Transverse colon (tissue), 4 donors: ENCODE data around the gene SDHC. TPM values are rescaled to one million over a fixed set of nuclear protein-coding genes. Genes with fewer than 3 reads are reported as not detected.
A peak's percentile ranks its signal among the peaks of the same experiment; 100 is the strongest.
"Not testable (repeated sequence)": the region's sequence is repeated elsewhere in the genome, so short reads cannot be mapped to it uniquely, and the experiment has no call there.

ENCODE experiments used
- DNase-seq: peaks from one replicate; pipeline ENCODE4 v3.0.0-alpha.2; 2019
- H3K27ac ChIP-seq, 4 donors: fragments of 200-600 bp; sonication (generic); 2 replicates each; pipeline ENCODE4 v1.5.1; 2016 to 2018; ENCODE audit warnings: inconsistent platforms in 4 of 4
- H3K27me3 ChIP-seq: fragments of 200-600 bp; sonication (generic); 2 replicates; pipeline ENCODE4 v1.5.1; 2017; ENCODE audit warnings: inconsistent platforms
- H3K36me3 ChIP-seq, 4 donors: fragments of 200-600 bp; sonication (generic); 2 replicates each; pipeline ENCODE4 v1.5.1; 2017 to 2019; ENCODE audit warnings: inconsistent platforms in 4 of 4
- H3K4me1 ChIP-seq, 4 donors: fragments of 200-600 bp; sonication (generic); 2 replicates each; pipeline ENCODE4 v1.5.1; 2017 to 2020; ENCODE audit warnings: inconsistent platforms in 4 of 4
- H3K4me3 ChIP-seq, 4 donors: fragments of 200-600 bp; sonication (generic); 1 replicate in 1 of 4; 2 replicates in 3 of 4; pipeline versions ENCODE4 v1.5.1 to v1.6.1; 2017 to 2019; ENCODE audit warnings: inconsistent platforms in 4 of 4
- H3K9me3 ChIP-seq, 2 donors: fragments of 200-600 bp; sonication (generic); 2 replicates each; pipeline ENCODE4 v1.5.1; 2017 to 2019; ENCODE audit warnings: inconsistent platforms in 2 of 2
- EP300 ChIP-seq: sonication (generic); formaldehyde crosslinking; IDR thresholded peaks from one replicate; pipeline ENCODE4 v1.6.1; 2017; ENCODE audit warnings: antibody characterized with exemption, low read depth
- POLR2A ChIP-seq: fragments of 450-650 bp; IDR thresholded peaks from one replicate; pipeline ENCODE4 v1.6.1; 2016; ENCODE audit warnings: antibody characterized with exemption, mild to moderate bottlenecking, moderate library complexity
- POLR2AphosphoS5 ChIP-seq, 3 donors: sonication (generic); formaldehyde crosslinking; IDR thresholded peaks; one replicate each; pipeline ENCODE4 v1.6.1; 2016; ENCODE audit warnings: antibody characterized with exemption in 3 of 3
- WGBS, 2 donors: methylation state at CpG; one replicate each; pipeline ENCODE4 v1.1.5; 2018; ENCODE audit warnings: low coverage in 1 of 2; 5-methylcytosine and 5-hydroxymethylcytosine counted together
- in situ Hi-C, 4 donors: fragments of 200-750 bp; cut with MboI; loops; one replicate each; pipeline versions ENCODE4 v1.15.0 to v1.15.1; 2017; ENCODE audit warnings: low sequenced_read_pairs in 3 of 4, low pct_ligation_motif_present in 1 of 4, low pct_unique_long_range_greater_than_20kb in 1 of 4
- intact Hi-C: fragments of 100-400 bp; cut with DNase I; formaldehyde crosslinking; loops from one replicate; pipeline ENCODE4 v1.15.1; 2023; ENCODE audit warnings: low total_unique reads
- total RNA-seq, 4 donors: library from RNA; depleted of rRNA; stranded (reverse); fragments of >200 nt; gene quantifications; one replicate each; pipeline ENCODE4 v1.1.0, GENCODE V29; 2016
- TF ChIP-seq, protein P1 (sequence below), 5 experiments: fragments of 200-600 bp in 3 of 5; fragments of 450-650 bp in 2 of 5; sonication (generic) in 3 of 5; IDR thresholded peaks; 1 replicate in 2 of 5; 2 replicates in 3 of 5; pipeline ENCODE4 v1.5.1; 2016 to 2017; ENCODE audit warnings: antibody characterized with exemption in 5 of 5, inconsistent platforms in 3 of 5, mild to moderate bottlenecking in 2 of 5, moderate library complexity in 1 of 5

The SDHC gene
- total RNA-seq, 4 donors from 2014 or later = 32.1 to 223 (median 52.5) TPM

- TF ChIP-seq POLR2A (no peak), EP300 (no peak), POLR2AphosphoS5 (IDR thresholded peaks at IDR 0.05) (no peak)
- TF ChIP-seq, protein P1, sequence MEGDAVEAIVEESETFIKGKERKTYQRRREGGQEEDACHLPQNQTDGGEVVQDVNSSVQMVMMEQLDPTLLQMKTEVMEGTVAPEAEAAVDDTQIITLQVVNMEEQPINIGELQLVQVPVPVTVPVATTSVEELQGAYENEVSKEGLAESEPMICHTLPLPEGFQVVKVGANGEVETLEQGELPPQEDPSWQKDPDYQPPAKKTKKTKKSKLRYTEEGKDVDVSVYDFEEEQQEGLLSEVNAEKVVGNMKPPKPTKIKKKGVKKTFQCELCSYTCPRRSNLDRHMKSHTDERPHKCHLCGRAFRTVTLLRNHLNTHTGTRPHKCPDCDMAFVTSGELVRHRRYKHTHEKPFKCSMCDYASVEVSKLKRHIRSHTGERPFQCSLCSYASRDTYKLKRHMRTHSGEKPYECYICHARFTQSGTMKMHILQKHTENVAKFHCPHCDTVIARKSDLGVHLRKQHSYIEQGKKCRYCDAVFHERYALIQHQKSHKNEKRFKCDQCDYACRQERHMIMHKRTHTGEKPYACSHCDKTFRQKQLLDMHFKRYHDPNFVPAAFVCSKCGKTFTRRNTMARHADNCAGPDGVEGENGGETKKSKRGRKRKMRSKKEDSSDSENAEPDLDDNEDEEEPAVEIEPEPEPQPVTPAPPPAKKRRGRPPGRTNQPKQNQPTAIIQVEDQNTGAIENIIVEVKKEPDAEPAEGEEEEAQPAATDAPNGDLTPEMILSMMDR (IDR thresholded peaks at IDR 0.05) = no peak
- in situ Hi-C loops (loop anchor here in 1 of 4 donors (25.0 kb wide), 1 partner anchor 187 kb away; the partner anchor contains the start of genes APOA2, FCER1G and NDUFS2), intact Hi-C loops (no loop called here)
- no peaks in the 10 kb centered on the region for H3K27me3 ChIP-seq
- no peak for DNase-seq
- peak overlapping the region; percentile 98 to 100 (median 100) for H3K27ac ChIP-seq
- H3K36me3 ChIP-seq = no peaks in the 10 kb centered on the region
- H3K4me1 ChIP-seq = peaks cover 9 to 20% (median 11%) of the 10 kb centered on the region in 4 donors
- WGBS, 2 donors = 0 to 9% methylated on average over 1 to 17 of the region's 17 CpGs
- H3K9me3 ChIP-seq = no peaks in the 10 kb centered on the region
- peak overlapping the region; percentile 49 to 92 (median 77) for H3K4me3 ChIP-seq
These were observed 84.7 kb downstream of the SDHC start for GRCh38 chr1:161398900-161399256.

- peak overlapping the region; percentile 49 to 92 (median 77) for H3K4me3 ChIP-seq
- in situ Hi-C loops = loop anchor here in 1 of 4 donors (25.0 kb wide), 1 partner anchor 187 kb away; the partner anchor contains the start of genes APOA2, FCER1G and NDUFS2
- peak; percentile 91 for DNase-seq
- intact Hi-C loops = no loop called here
- no peaks in the 10 kb centered on the region for H3K27me3 ChIP-seq
- WGBS, 2 donors = 0% methylated on average over 2 to 52 of the region's 53 CpGs
- no peaks in the 10 kb centered on the region for H3K9me3 ChIP-seq
- peak overlapping the region; percentile 98 to 100 (median 100) for H3K27ac ChIP-seq
- TF ChIP-seq POLR2AphosphoS5 (IDR thresholded peaks at IDR 0.05) (peak; percentile 35 to 58 (median 52)), POLR2A (peak; percentile 74), EP300 (no peak)
- TF ChIP-seq, protein P1 (IDR thresholded peaks at IDR 0.05) = peak; percentile 40 to 79 (median 54)
- no peaks in the 10 kb centered on the region for H3K36me3 ChIP-seq
- peaks cover 9 to 20% (median 11%) of the 10 kb centered on the region in 4 donors for H3K4me1 ChIP-seq
These were observed 85.2 kb downstream of the SDHC start for GRCh38 chr1:161399257-161399998.

DNA sequence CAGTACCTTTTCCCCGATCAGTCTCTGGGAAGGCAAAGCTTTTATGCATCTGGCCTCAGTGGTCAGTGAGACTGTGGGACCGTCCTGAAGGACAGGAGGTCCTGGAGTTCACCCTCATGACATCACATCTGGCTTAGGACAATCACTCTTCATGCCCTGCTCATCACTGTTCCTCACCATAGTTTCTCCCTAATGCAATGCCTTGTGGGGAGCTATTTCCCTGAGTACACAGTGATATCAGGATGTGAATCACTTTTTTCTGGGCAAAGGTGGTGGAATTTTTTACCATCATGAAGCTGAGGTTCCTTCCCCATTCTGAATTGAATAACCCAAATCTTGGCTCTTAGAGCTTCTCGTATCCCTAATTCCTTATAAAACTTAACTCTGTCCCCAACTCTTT is 88.3 kb downstream of the SDHC start:
- Histone ChIP-seq H3K27ac (no peak overlapping the region), H3K4me3 (no peak overlapping the region), H3K27me3 (no peaks in the 10 kb centered on the region), H3K4me1 (peaks cover 9 to 20% (median 11%) of the 10 kb centered on the region in 4 donors), H3K9me3 (no peaks in the 10 kb centered on the region), H3K36me3 (no peaks in the 10 kb centered on the region)
- in situ Hi-C loops = no loop called here
- DNase-seq = no peak
- intact Hi-C loops = no loop called here
- TF ChIP-seq POLR2A (no peak), EP300 (no peak), POLR2AphosphoS5 (IDR thresholded peaks at IDR 0.05) (no peak)
- TF ChIP-seq, protein P1 (IDR thresholded peaks at IDR 0.05) = no peak
- WGBS, 2 donors = 87 to 96% methylated on average over 3 of the region's 3 CpGs

- Histone ChIP-seq H3K27me3 (no peaks in the 10 kb centered on the region), H3K4me3 (no peak overlapping the region)
- in situ Hi-C loops = no loop called here
These were observed 89.9 kb downstream of the SDHC start for GRCh38 chr1:161404051-161404597.

DNA sequence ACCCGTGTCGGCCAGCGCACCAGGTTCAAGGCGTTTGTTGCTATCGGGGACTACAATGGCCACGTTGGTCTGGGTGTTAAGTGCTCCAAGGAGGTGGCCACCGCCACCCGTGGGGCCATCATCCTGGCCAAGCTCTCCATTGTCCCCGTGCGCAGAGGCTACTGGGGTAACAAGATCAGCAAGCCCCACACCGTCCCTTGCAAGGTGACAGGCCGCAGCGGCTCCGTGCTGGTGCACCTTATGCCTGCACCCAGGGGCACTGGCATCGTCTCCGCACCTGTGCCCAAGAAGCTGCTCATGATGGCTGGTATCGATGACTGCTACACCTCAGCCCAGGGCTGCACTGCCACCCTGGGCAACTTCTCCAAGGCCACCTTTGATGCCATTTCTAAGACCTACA is 92.4 kb downstream of the SDHC start:
- in situ Hi-C loops, H3K4me3 ChIP-seq, H3K9me3 ChIP-seq, H3K36me3 ChIP-seq, H3K27me3 ChIP-seq, DNase-seq, intact Hi-C loops, H3K27ac ChIP-seq: not testable (repeated sequence)
- peaks cover 0 to 17% (median 0%) of the 10 kb centered on the region in 4 donors for H3K4me1 ChIP-seq
- 97% methylated on average over 15 of the region's 17 CpGs; no CpG with 5 or more reads in 1 of the 2 donors for WGBS, 2 donors

More at GRCh38 chr1:161404051-161404597, 89.9 kb downstream of the SDHC start:
- H3K4me1 ChIP-seq = peaks cover 4 to 13% (median 5%) of the 10 kb centered on the region in 4 donors
- intact Hi-C loops = no loop called here
- H3K27ac ChIP-seq = no peak overlapping the region
- H3K36me3 ChIP-seq = no peaks in the 10 kb centered on the region
- 76 to 80% methylated on average over 3 to 11 of the region's 11 CpGs for WGBS, 2 donors
- H3K9me3 ChIP-seq = no peaks in the 10 kb centered on the region
- TF ChIP-seq EP300 (no peak), POLR2AphosphoS5 (IDR thresholded peaks at IDR 0.05) (no peak), POLR2A (no peak)
- TF ChIP-seq, protein P1 (IDR thresholded peaks at IDR 0.05) = no peak
- DNase-seq = no peak
